ENCODE results near the gene IPO5. TPM values are rescaled to one million over a fixed set of nuclear protein-coding genes. Genes with fewer than 3 reads are reported as not detected.
"Not testable (repeated sequence)": the region's sequence is repeated elsewhere in the genome, so short reads cannot be mapped to it uniquely, and the experiment has no call there.

Gene IPO5
- total and polyA plus RNA-seq, 2 donors from 2014 or later, result 32.2 to 92.0 TPM

- Histone ChIP-seq H3K9ac (ENCODE audit: low read length in 3 of 3) (no peak overlapping the region), H3K27ac (ENCODE audit: low read depth in 2 of 2, low read length in 2 of 2) (peak overlapping the region in 1 of 2 donors; percentile 43), H3K9me3 (ENCODE audit: control insufficient read depth in 2 of 3, insufficient read depth in 1 of 3, low read length in 3 of 3) (no peaks in the 10 kb centered on the region), H3K36me3 (ENCODE audit: control insufficient read depth in 2 of 3, insufficient read depth in 3 of 3, low read length in 3 of 3) (no peaks in the 10 kb centered on the region), H3K27me3 (ENCODE audit: control insufficient read depth, insufficient read depth, low read length) (no peaks in the 10 kb centered on the region), H3K4me3 (ENCODE audit: low read length in 3 of 3) (no peak overlapping the region), H3K4me1 (ENCODE audit: control insufficient read depth in 2 of 3, insufficient read depth in 2 of 3, low read depth in 1 of 3, low read length in 3 of 3) (peaks cover 0 to 3% (median 2%) of the 10 kb centered on the region in 3 donors)
- DNase-seq, result peak in 2 of 5 donors; percentile 10 to 31
- no peak for FAIRE-seq
- TF ChIP-seq CTCF (IDR thresholded peaks at IDR 0.05; ENCODE audit: borderline replicate concordance, extremely low read depth, insufficient read depth), result no peak
- intact Hi-C loops (cut with DNase I), result no loop called here
Measured at GRCh38 chr13:98032168-98032567, 78.7 kb downstream of the IPO5 start.

GRCh38 chr13:98033277-98034247 lies 80.1 kb downstream of the IPO5 start:
- Histone ChIP-seq H3K36me3 (ENCODE audit: control insufficient read depth in 2 of 3, insufficient read depth in 3 of 3, low read length in 3 of 3) (no peaks in the 10 kb centered on the region), H3K27ac (ENCODE audit: low read depth in 2 of 2, low read length in 2 of 2) (peak overlapping the region; percentile 27 to 60), H3K4me1 (ENCODE audit: control insufficient read depth in 2 of 3, insufficient read depth in 2 of 3, low read depth in 1 of 3, low read length in 3 of 3) (peaks cover 0 to 3% (median 2%) of the 10 kb centered on the region in 3 donors), H3K4me3 (ENCODE audit: low read length in 3 of 3) (peak overlapping the region in 2 of 3 donors; percentile 24 to 29), H3K9ac (ENCODE audit: low read length in 3 of 3) (no peak overlapping the region), H3K27me3 (ENCODE audit: control insufficient read depth, insufficient read depth, low read length) (no peaks in the 10 kb centered on the region), H3K9me3 (ENCODE audit: control insufficient read depth in 2 of 3, insufficient read depth in 1 of 3, low read length in 3 of 3) (no peaks in the 10 kb centered on the region)
- no peak for TF ChIP-seq CTCF (IDR thresholded peaks at IDR 0.05; ENCODE audit: borderline replicate concordance, extremely low read depth, insufficient read depth)
- FAIRE-seq, result no peak
- intact Hi-C loops (cut with DNase I), result no loop called here
- peak in 4 of 5 donors; percentile 64 to 93 (median 83) for DNase-seq

GRCh38 chr13:98035373-98035772 lies 81.9 kb downstream of the IPO5 start:
- Histone ChIP-seq H3K9ac (ENCODE audit: low read length in 3 of 3) (no peak overlapping the region), H3K27ac (ENCODE audit: low read depth in 2 of 2, low read length in 2 of 2) (peak overlapping the region in 1 of 2 donors; percentile 49), H3K4me3 (ENCODE audit: low read length in 3 of 3) (no peak overlapping the region), H3K9me3 (ENCODE audit: control insufficient read depth in 2 of 3, insufficient read depth in 1 of 3, low read length in 3 of 3) (no peaks in the 10 kb centered on the region), H3K36me3 (ENCODE audit: control insufficient read depth in 2 of 3, insufficient read depth in 3 of 3, low read length in 3 of 3) (no peaks in the 10 kb centered on the region), H3K4me1 (ENCODE audit: control insufficient read depth in 2 of 3, insufficient read depth in 2 of 3, low read depth in 1 of 3, low read length in 3 of 3) (peaks cover 0 to 3% (median 2%) of the 10 kb centered on the region in 3 donors), H3K27me3 (ENCODE audit: control insufficient read depth, insufficient read depth, low read length) (no peaks in the 10 kb centered on the region)
- TF ChIP-seq CTCF (IDR thresholded peaks at IDR 0.05; ENCODE audit: borderline replicate concordance, extremely low read depth, insufficient read depth), result no peak
- intact Hi-C loops (cut with DNase I), result no loop called here
- FAIRE-seq (no peak), DNase-seq (no peak)

- H3K27ac ChIP-seq (ENCODE audit: low read depth in 2 of 2, low read length in 2 of 2); intact Hi-C loops (cut with DNase I); H3K4me1 ChIP-seq (ENCODE audit: control insufficient read depth in 2 of 3, insufficient read depth in 2 of 3, low read depth in 1 of 3, low read length in 3 of 3); H3K27me3 ChIP-seq (ENCODE audit: control insufficient read depth, insufficient read depth, low read length); H3K9me3 ChIP-seq (ENCODE audit: control insufficient read depth in 2 of 3, insufficient read depth in 1 of 3, low read length in 3 of 3); FAIRE-seq; H3K4me3 ChIP-seq (ENCODE audit: low read length in 3 of 3); H3K9ac ChIP-seq (ENCODE audit: low read length in 3 of 3); H3K36me3 ChIP-seq (ENCODE audit: control insufficient read depth in 2 of 3, insufficient read depth in 3 of 3, low read length in 3 of 3); DNase-seq: not testable (repeated sequence)
Measured at GRCh38 chr13:98036564-98037302, 83.3 kb downstream of the IPO5 start.
